GM12878 (cell line): ENCODE data around the gene M1AP. TPM values are rescaled to one million over a fixed set of nuclear protein-coding genes. Genes with fewer than 3 reads are reported as not detected.

Experiments
- ATAC-seq: fragments of 200-7000 bp; cut with Tn5 transposase; 3 replicates; pipeline ENCODE4 v1.9.1; 2020; ENCODE audit warnings: mild to moderate bottlenecking, moderate library complexity
- BruUV-seq: library from RNA; stranded (reverse); fragments of 400-500 nt; replicated peaks from 2 replicates; lab custom pipeline; 2021; lab: Mats Ljungman, UMichigan
- CTCF ChIA-PET: fragments of 300-600 bp; sonication (Branson Sonifier 250); formaldehyde crosslinking; extraction: SDS; loops from one replicate; lab custom pipeline; 2021; ENCODE audit warnings: inconsistent platforms; lab: Yijun Ruan, JAX
- POLR2A ChIA-PET: fragments of 350-600 bp; formaldehyde crosslinking; extraction: SDS; loops from one replicate; lab custom pipeline; 2021; ENCODE audit warnings: inconsistent platforms; lab: Charles Lee
- RAD21 ChIA-PET: fragments of 300-600 bp; sonication (Branson Sonifier 250); formaldehyde crosslinking; loops from one replicate; lab custom pipeline; 2023; ENCODE audit warnings: antibody characterized with exemption; ENCODE audit not compliant: unreplicated experiment; lab: Charles Lee
- SMC1A ChIA-PET: fragments of 300-600 bp; sonication (Branson Sonifier 250); formaldehyde crosslinking; loops from one replicate; lab custom pipeline; 2023; ENCODE audit not compliant: unreplicated experiment, uncharacterized antibody; lab: Charles Lee
- DNase-seq: peaks from one replicate; pipeline ENCODE4 v3.0.0-alpha.2; 2011; ENCODE audit warnings: low read depth, low spot score
- FAIRE-seq: peaks from 3 replicates; lab custom pipeline; 2011; peaks lifted over from hg19 to GRCh38; lab: Jason Lieb, UNC
- H2AFZ ChIP-seq: 2 replicates; pipeline ENCODE4 v1.6.0; 2011; ENCODE audit warnings: low read depth, low read length, control low read depth; ENCODE audit not compliant: control insufficient read depth
- H3K27ac ChIP-seq: 2 replicates; pipeline ENCODE4 v1.5.1; 2011; ENCODE audit warnings: control low read depth; ENCODE audit not compliant: control insufficient read depth, insufficient read depth
- H3K27me3 ChIP-seq, 2 experiments: replicated peaks in 1 of 2; 2 replicates each; pipeline versions ENCODE4 v1.6.0 to v1.6.1; 2011; ENCODE audit warnings: low read length in 1 of 2; ENCODE audit not compliant: control insufficient read depth in 2 of 2, insufficient read depth in 2 of 2
- H3K36me3 ChIP-seq, 2 experiments: 2 replicates each; pipeline ENCODE4 v1.5.1; 2011; ENCODE audit warnings: low read length in 1 of 2; ENCODE audit not compliant: control insufficient read depth in 2 of 2, insufficient read depth in 2 of 2
- H3K4me1 ChIP-seq: 2 replicates; pipeline ENCODE4 v1.6.1; 2011; ENCODE audit warnings: mild to moderate bottlenecking, low read length, moderate library complexity, mixed read lengths; ENCODE audit not compliant: control insufficient read depth, insufficient read depth
- H3K4me2 ChIP-seq: 2 replicates; pipeline ENCODE4 v1.6.0; 2011; ENCODE audit warnings: control low read depth; ENCODE audit not compliant: control insufficient read depth, insufficient read depth
- H3K4me3 ChIP-seq: fragments of 200-600 bp; sonication (generic); 2 replicates; pipeline ENCODE4 v1.5.1; 2016
- H3K79me2 ChIP-seq: 2 replicates; pipeline ENCODE4 v1.6.0; 2011; ENCODE audit warnings: low read length; ENCODE audit not compliant: control insufficient read depth, insufficient read depth
- H3K9ac ChIP-seq: 2 replicates; pipeline ENCODE4 v1.8.0; 2011; ENCODE audit warnings: low read length, control low read depth, mixed read lengths; ENCODE audit not compliant: control insufficient read depth, insufficient read depth
- H3K9me3 ChIP-seq: replicated peaks from 3 replicates; pipeline ENCODE4 v1.5.1; 2011; ENCODE audit warnings: mild to moderate bottlenecking, low read length; ENCODE audit not compliant: control insufficient read depth, insufficient read depth
- H4K20me1 ChIP-seq: 2 replicates; pipeline ENCODE4 v1.6.0; 2011; ENCODE audit not compliant: control insufficient read depth, insufficient read depth
- HDAC6 ChIP-seq: fragments of 200-600 bp; sonication (generic); IDR thresholded peaks from one replicate; pipeline ENCODE4 v1.8.0; 2017; ENCODE audit warnings: antibody characterized with exemption; ENCODE audit not compliant: unreplicated experiment
- MXI1 ChIP-seq: fragments of 150-350 bp; IDR thresholded peaks from 2 replicates; pipeline ENCODE4 v1.6.1; 2011; ENCODE audit warnings: low read depth, mild to moderate bottlenecking, inconsistent platforms, low read length, improper control_type of control experiment
- SMARCA5 ChIP-seq: fragments of 450-650 bp; IDR thresholded peaks from 2 replicates; pipeline ENCODE4 v1.6.1; 2017; ENCODE audit warnings: mild to moderate bottlenecking
- WGBS: methylation state at CpG from one replicate; pipeline ENCODE4 v1.1.6; 2016; ENCODE audit warnings: low lambda C conversion rate; ENCODE audit not compliant: insufficient replicate concordance, insufficient coverage; ENCODE audit errors: missing lambda C conversion rate; 5-methylcytosine and 5-hydroxymethylcytosine counted together
- in situ Hi-C: fragments of 300-500 bp; cut with MboI; formaldehyde crosslinking; loops from 9 replicates; pipeline ENCODE4 v1.14.3; 2018; ENCODE audit warnings: mixed read lengths
- intact Hi-C: fragments of 100-400 bp; cut with micrococcal nuclease; formaldehyde crosslinking; loops from one replicate; pipeline ENCODE4 v1.14.2; 2022; ENCODE audit not compliant: unreplicated experiment
- polyA plus RNA-seq, 11 experiments: library from polyadenylated mRNA; depleted of rRNA in 4 of 11; unstranded in 6 of 11; stranded (reverse) in 5 of 11; fragments of >200 nt; fragmentation: Nextera tagmentation in 4 of 11; fragmentation: Illumina TruSeq in 1 of 11; extraction: Ambion mirVana in 4 of 11; extraction: Trizol in 1 of 11; gene quantifications; 1 replicate in 1 of 11; 2 replicates in 10 of 11; pipeline versions ENCODE4 v1.2.1 to v1.2.3, GENCODE V29; 2011 to 2016; ENCODE audit warnings: inconsistent platforms in 2 of 11, missing spikeins in 2 of 11, low read depth in 1 of 11
- total RNA-seq, 4 experiments: library from RNA; depleted of rRNA in 3 of 4; stranded (reverse); fragments of >200 nt in 3 of 4; fragmentation: Illumina TruSeq in 1 of 4; extraction: Trizol in 1 of 4; gene quantifications; 2 replicates each; pipeline versions ENCODE4 v1.2.1 to v1.2.3, GENCODE V29; 2013 to 2021
- TF ChIP-seq, protein P1 (sequence below): fragments of 450-650 bp; IDR thresholded peaks from 2 replicates; pipeline ENCODE4 v1.6.1; 2018; ENCODE audit warnings: borderline replicate concordance, mild to moderate bottlenecking; ENCODE audit not compliant: partially characterized antibody
- TF ChIP-seq, protein P2 (sequence below): IDR thresholded peaks from 2 replicates; pipeline ENCODE4 v1.6.1; 2012; ENCODE audit warnings: low read depth, low read length, improper control_type of control experiment

Gene M1AP
- total and polyA plus RNA-seq, 10 of the 15 experiments (the other 5 are each of a cell fraction or from before 2014, with no cell fraction given): 0.04 to 0.32 (median 0.16) TPM; not detected in 4

- no peaks in the 10 kb centered on the region for H4K20me1 ChIP-seq
- H3K36me3 ChIP-seq: no peaks in the 10 kb centered on the region
- TF ChIP-seq, protein P1, sequence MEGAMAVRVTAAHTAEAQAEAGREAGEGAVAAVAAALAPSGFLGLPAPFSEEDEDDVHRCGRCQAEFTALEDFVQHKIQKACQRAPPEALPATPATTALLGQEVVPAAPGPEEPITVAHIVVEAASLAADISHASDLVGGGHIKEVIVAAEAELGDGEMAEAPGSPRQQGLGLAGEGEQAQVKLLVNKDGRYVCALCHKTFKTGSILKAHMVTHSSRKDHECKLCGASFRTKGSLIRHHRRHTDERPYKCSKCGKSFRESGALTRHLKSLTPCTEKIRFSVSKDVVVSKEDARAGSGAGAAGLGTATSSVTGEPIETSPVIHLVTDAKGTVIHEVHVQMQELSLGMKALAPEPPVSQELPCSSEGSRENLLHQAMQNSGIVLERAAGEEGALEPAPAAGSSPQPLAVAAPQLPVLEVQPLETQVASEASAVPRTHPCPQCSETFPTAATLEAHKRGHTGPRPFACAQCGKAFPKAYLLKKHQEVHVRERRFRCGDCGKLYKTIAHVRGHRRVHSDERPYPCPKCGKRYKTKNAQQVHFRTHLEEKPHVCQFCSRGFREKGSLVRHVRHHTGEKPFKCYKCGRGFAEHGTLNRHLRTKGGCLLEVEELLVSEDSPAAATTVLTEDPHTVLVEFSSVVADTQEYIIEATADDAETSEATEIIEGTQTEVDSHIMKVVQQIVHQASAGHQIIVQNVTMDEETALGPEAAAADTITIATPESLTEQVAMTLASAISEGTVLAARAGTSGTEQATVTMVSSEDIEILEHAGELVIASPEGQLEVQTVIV: no peak
- TF ChIP-seq, protein P2, sequence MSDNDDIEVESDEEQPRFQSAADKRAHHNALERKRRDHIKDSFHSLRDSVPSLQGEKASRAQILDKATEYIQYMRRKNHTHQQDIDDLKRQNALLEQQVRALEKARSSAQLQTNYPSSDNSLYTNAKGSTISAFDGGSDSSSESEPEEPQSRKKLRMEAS: no peak
- TF ChIP-seq SMARCA5 (no peak), HDAC6 (no peak), MXI1 (no peak)
- no peak overlapping the region for H3K4me2 ChIP-seq
- in situ Hi-C loops (no loop called here), intact Hi-C loops (no loop called here)
- H3K4me3 ChIP-seq: no peak overlapping the region
- no peaks in the 10 kb centered on the region for H3K79me2 ChIP-seq
- no peak overlapping the region; the same call in 1 of the 2 replicates for H2AFZ ChIP-seq
- 94% methylated on average over 12 of the region's 12 CpGs for WGBS
- SMC1A ChIA-PET: no interaction called here
- 0 out of 2 replicates have a peak overlapping the region, but pooled peaks have one; percentile 16 for H3K27ac ChIP-seq
- ATAC-seq: no peak
- RAD21 ChIA-PET: no interaction called here
- CTCF ChIA-PET: no interaction called here
- no peaks in the 10 kb centered on the region for H3K9me3 ChIP-seq
- peaks cover 4% of the 10 kb centered on the region for H3K4me1 ChIP-seq
- FAIRE-seq: no peak
- DNase-seq: no peak
- BruUV-seq: no TSS peak
- H3K9ac ChIP-seq: no peak overlapping the region
- no peaks in the 10 kb centered on the region for H3K27me3 ChIP-seq
- POLR2A ChIA-PET: no interaction called here
Measured at GRCh38 chr2:74620671-74621070, 27.5 kb downstream of the M1AP start.
